Neural cell (in vitro differentiated cells): ENCODE measurements around the gene POLDIP3. TPM values are rescaled to one million over a fixed set of nuclear protein-coding genes. Genes with fewer than 3 reads are reported as not detected.
A peak's percentile ranks its signal among the peaks of the same experiment; 100 is the strongest.
"Not testable (repeated sequence)": the region's sequence is repeated elsewhere in the genome, so short reads cannot be mapped to it uniquely, and the experiment has no call there.

ENCODE experiments used
- H2AFZ ChIP-seq: fragments of 200-600, 300-800 bp; sonication (generic), shearing (Covaris generic); 2 replicates; pipeline ENCODE4 v1.6.0; 2014; ENCODE audit warnings: low read depth, mild to moderate bottlenecking, antibody characterized with exemption, low read length, moderate library complexity
- H3F3A ChIP-seq: fragments of 200-600 bp; shearing (Covaris generic); 2 replicates; pipeline ENCODE4 v1.6.1; 2016; ENCODE audit warnings: mild to moderate bottlenecking, moderate library complexity, mixed read lengths, antibody characterized with exemption, low read length; ENCODE audit not compliant: insufficient read depth, poor library complexity, severe bottlenecking
- H3K27ac ChIP-seq: fragments of 200-600, 300-800 bp; sonication (generic), shearing (Covaris generic); 2 replicates; pipeline ENCODE4 v1.5.1; 2014; ENCODE audit warnings: mild to moderate bottlenecking, low read length, moderate library complexity
- H3K27me3 ChIP-seq: fragments of 300-800, 200-600 bp; sonication (generic), shearing (Covaris generic); 2 replicates; pipeline ENCODE4 v1.6.0; 2014; ENCODE audit warnings: mild to moderate bottlenecking, low read depth, low read length, moderate library complexity; ENCODE audit not compliant: insufficient read depth
- H3K36me3 ChIP-seq: fragments of 300-800, 200-600 bp; sonication (generic), shearing (Covaris generic); 2 replicates; pipeline ENCODE4 v1.5.1; 2014; ENCODE audit warnings: mild to moderate bottlenecking, antibody characterized with exemption, low read length, moderate library complexity; ENCODE audit not compliant: insufficient read depth
- H3K4me2 ChIP-seq: fragments of 300-800, 200-600 bp; sonication (generic), shearing (Covaris generic); 2 replicates; pipeline ENCODE4 v1.6.0; 2014; ENCODE audit warnings: mild to moderate bottlenecking, low read length
- H3K4me3 ChIP-seq: fragments of 300-800, 200-600 bp; sonication (generic), shearing (Covaris generic); 2 replicates; pipeline ENCODE4 v1.5.1; 2014; ENCODE audit warnings: mild to moderate bottlenecking, low read length, moderate library complexity
- H3K79me2 ChIP-seq: fragments of 200-600 bp; shearing (Covaris generic); replicated peaks from 2 replicates; pipeline ENCODE4 v1.6.0; 2014; ENCODE audit warnings: mild to moderate bottlenecking, low read length, moderate library complexity; ENCODE audit not compliant: insufficient read depth
- H3K9ac ChIP-seq: fragments of 300-800, 200-600 bp; sonication (generic), shearing (Covaris generic); 2 replicates; pipeline ENCODE4 v1.6.1; 2016; ENCODE audit warnings: mild to moderate bottlenecking, low read length, mixed read lengths
- H3K9me2 ChIP-seq: fragments of 200-600 bp; shearing (Covaris generic); 2 replicates; pipeline ENCODE4 v1.6.1; 2016; ENCODE audit warnings: mild to moderate bottlenecking, low read length, mixed read lengths; ENCODE audit not compliant: insufficient read depth
- H3K9me3 ChIP-seq: fragments of 200-600, 300-800 bp; sonication (generic), shearing (Covaris generic); 2 replicates; pipeline ENCODE4 v1.6.1; 2016; ENCODE audit warnings: mild to moderate bottlenecking, mixed run types, low read length, moderate library complexity, mixed read lengths
- H4K20me1 ChIP-seq: fragments of 200-600 bp; shearing (Covaris generic); 2 replicates; pipeline ENCODE4 v1.6.1; 2016; ENCODE audit warnings: mild to moderate bottlenecking, mixed run types; ENCODE audit not compliant: insufficient read depth
- EP300 ChIP-seq: fragments of 450-650 bp; conservative IDR thresholded peaks from 2 replicates; pipeline ENCODE4 v1.6.1; 2014; ENCODE audit warnings: antibody characterized with exemption, mild to moderate bottlenecking, moderate library complexity; ENCODE audit not compliant: poor library complexity, severe bottlenecking
- EZH2 ChIP-seq: fragments of 200-600, 300-800 bp; shearing (Covaris generic), sonication (generic); IDR thresholded peaks from 2 replicates; pipeline ENCODE4 v1.6.1; 2014; ENCODE audit warnings: antibody characterized with exemption, low read length, borderline replicate concordance, mild to moderate bottlenecking; ENCODE audit not compliant: insufficient read depth, poor library complexity, severe bottlenecking
- MXI1 ChIP-seq: fragments of 450-650 bp; conservative IDR thresholded peaks from 2 replicates; pipeline ENCODE4 v1.6.1; 2014; ENCODE audit warnings: antibody characterized with exemption, mild to moderate bottlenecking; ENCODE audit not compliant: poor library complexity, severe bottlenecking
- POLR2AphosphoS5 ChIP-seq: IDR thresholded peaks from 2 replicates; pipeline ENCODE4 v1.6.1; 2012
- RAD21 ChIP-seq: fragments of 450-650 bp; conservative IDR thresholded peaks from 2 replicates; pipeline ENCODE4 v1.6.1; 2014; ENCODE audit warnings: antibody characterized with exemption, mild to moderate bottlenecking, moderate library complexity
- REST ChIP-seq: IDR thresholded peaks from 2 replicates; pipeline ENCODE4 v1.6.1; 2012; ENCODE audit warnings: borderline replicate concordance
- SMC3 ChIP-seq: fragments of 450-650 bp; conservative IDR thresholded peaks from 2 replicates; pipeline ENCODE4 v1.6.1; 2014; ENCODE audit warnings: antibody characterized with exemption, mild to moderate bottlenecking, moderate library complexity; ENCODE audit not compliant: poor library complexity
- TAF1 ChIP-seq: IDR thresholded peaks from 2 replicates; pipeline ENCODE4 v1.6.1; 2012; ENCODE audit warnings: low read depth
- polyA plus RNA-seq: library from polyadenylated mRNA; depleted of rRNA; stranded (reverse); fragments of >200 nt; gene quantifications from 2 replicates; pipeline ENCODE4 v1.2.3, GENCODE V29; 2014
- TF ChIP-seq, protein P1 (sequence below): fragments of 450-650 bp; IDR thresholded peaks from 2 replicates; pipeline ENCODE4 v1.5.1; 2014; ENCODE audit warnings: antibody characterized with exemption, mild to moderate bottlenecking, moderate library complexity; ENCODE audit not compliant: poor library complexity, severe bottlenecking

Gene POLDIP3
- polyA plus RNA-seq, 1 donor from 2014 or later, result 56.9 TPM

DNA sequence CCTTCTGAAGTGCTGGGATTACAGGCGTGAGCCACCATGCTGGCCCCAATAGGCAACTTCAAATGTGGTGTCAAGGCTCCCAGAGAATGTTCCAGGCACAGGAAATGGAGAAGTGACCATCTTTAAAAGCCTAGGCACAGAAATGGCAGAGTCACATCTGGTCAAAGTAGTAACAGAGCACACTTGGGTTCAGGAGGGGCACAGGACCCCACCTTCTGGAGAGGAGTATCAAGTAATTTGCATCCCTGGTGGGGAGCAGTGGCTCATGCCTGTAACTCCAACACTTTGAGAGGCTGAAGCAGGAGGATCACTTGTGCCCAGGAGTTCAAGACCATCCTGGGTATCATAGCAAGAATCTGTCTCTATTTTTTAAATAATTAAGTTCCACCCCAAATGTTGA, 31.7 kb downstream of the POLDIP3 start:
- H3K36me3 ChIP-seq, result no peaks in the 10 kb centered on the region
- TF ChIP-seq EP300 (no peak), TAF1 (no peak), EZH2 (no peak), RAD21 (no peak), SMC3 (no peak), REST (no peak), POLR2AphosphoS5 (no peak), MXI1 (no peak)
- TF ChIP-seq, protein P1, sequence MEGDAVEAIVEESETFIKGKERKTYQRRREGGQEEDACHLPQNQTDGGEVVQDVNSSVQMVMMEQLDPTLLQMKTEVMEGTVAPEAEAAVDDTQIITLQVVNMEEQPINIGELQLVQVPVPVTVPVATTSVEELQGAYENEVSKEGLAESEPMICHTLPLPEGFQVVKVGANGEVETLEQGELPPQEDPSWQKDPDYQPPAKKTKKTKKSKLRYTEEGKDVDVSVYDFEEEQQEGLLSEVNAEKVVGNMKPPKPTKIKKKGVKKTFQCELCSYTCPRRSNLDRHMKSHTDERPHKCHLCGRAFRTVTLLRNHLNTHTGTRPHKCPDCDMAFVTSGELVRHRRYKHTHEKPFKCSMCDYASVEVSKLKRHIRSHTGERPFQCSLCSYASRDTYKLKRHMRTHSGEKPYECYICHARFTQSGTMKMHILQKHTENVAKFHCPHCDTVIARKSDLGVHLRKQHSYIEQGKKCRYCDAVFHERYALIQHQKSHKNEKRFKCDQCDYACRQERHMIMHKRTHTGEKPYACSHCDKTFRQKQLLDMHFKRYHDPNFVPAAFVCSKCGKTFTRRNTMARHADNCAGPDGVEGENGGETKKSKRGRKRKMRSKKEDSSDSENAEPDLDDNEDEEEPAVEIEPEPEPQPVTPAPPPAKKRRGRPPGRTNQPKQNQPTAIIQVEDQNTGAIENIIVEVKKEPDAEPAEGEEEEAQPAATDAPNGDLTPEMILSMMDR, result no peak
- no peaks in the 10 kb centered on the region for H3K9me2 ChIP-seq
- no peaks in the 10 kb centered on the region for H3K9me3 ChIP-seq
- no peaks in the 10 kb centered on the region for H3K27me3 ChIP-seq
- H2AFZ ChIP-seq, result no peak overlapping the region
- H3K4me2 ChIP-seq, result no peak overlapping the region
- H3K4me3 ChIP-seq, result no peak overlapping the region
- H3K9ac ChIP-seq, result no peak overlapping the region
- no peaks in the 10 kb centered on the region for H4K20me1 ChIP-seq
- H3K79me2 ChIP-seq, result no peaks in the 10 kb centered on the region
- no peak overlapping the region for H3K27ac ChIP-seq
- no peaks in the 10 kb centered on the region for H3F3A ChIP-seq

DNA sequence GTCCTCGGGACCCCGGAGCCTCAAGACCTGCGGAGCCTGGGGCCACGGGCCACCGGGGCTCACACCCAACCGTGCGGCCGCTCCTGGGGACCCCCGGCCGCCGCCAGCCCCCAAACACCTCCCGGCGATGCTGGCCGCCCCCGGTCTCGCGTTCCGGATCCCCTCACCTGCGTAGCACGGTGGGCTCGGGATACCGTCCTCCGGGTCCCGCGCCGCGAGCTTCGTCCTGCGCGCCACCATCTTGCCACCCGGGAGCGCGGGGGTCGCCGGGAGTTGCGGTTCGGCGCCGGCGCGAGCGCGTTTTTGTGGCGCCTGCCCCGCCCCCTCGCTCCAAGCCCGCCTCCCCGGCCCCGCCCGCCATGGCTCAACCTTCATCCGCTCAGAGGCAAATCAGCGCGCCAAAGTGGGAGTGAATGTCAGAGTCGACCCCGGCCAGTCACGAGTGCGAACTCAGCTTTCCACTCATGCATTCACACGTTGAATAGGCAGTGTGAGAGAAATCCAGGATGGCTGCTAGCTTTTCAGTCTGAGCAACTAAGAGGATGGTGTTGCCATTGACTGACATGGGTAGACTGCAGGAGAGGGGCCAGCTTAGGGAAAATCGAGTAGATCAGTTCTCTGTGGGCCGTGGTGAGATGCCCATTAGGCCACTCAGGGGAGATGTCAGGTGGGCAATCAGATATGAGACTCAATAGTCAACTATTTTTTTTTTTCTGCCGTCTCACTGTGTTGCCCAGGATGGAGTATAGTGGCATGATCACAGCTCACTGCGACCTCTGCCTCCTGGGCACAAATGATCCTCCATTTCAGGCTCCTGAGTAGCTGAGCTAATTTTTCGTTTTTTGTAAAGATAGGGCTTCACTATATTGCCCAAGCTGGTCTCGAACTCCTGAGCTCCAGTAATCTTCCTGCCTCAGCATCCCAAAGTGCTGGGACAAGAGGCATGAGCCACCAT, 32.6 kb downstream of the POLDIP3 start:
- Histone ChIP-seq H3K27ac (peak overlapping the region; percentile 24), H4K20me1 (no peaks in the 10 kb centered on the region), H3K27me3 (no peaks in the 10 kb centered on the region), H3K9me2 (no peaks in the 10 kb centered on the region), H3K79me2 (no peaks in the 10 kb centered on the region), H3K36me3 (no peaks in the 10 kb centered on the region), H3K9me3 (no peaks in the 10 kb centered on the region), H3K4me2 (no peak overlapping the region), H3K4me3 (peak overlapping the region; percentile 71), H3F3A (no peaks in the 10 kb centered on the region), H2AFZ (no peak overlapping the region), H3K9ac (peak overlapping the region; percentile 57)
- TF ChIP-seq RAD21 (no peak), POLR2AphosphoS5 (peak; percentile 71), EZH2 (no peak), EP300 (no peak), REST (no peak), TAF1 (peak; percentile 31), MXI1 (peak; percentile 89), SMC3 (no peak)
- TF ChIP-seq, protein P1, result no peak

GRCh38 chr22:42581194-42581761, 33.4 kb downstream of the POLDIP3 start:
- not testable (repeated sequence) for H3K4me2 ChIP-seq, H3K36me3 ChIP-seq, H3K9me3 ChIP-seq, H3K27me3 ChIP-seq, H3K9me2 ChIP-seq, H2AFZ ChIP-seq, H3K27ac ChIP-seq, H4K20me1 ChIP-seq, H3K79me2 ChIP-seq, H3F3A ChIP-seq
- Histone ChIP-seq H3K4me3 (peak overlapping the region; percentile 71), H3K9ac (peak overlapping the region; percentile 57)
